ENCODE data around the gene KRT32. TPM values are rescaled to one million over a fixed set of nuclear protein-coding genes. Genes with fewer than 3 reads are reported as not detected.
A peak's percentile ranks its signal among the peaks of the same experiment; 100 is the strongest.

The KRT32 gene
- total RNA-seq, 1 donor from 2014 or later: not detected

DNA sequence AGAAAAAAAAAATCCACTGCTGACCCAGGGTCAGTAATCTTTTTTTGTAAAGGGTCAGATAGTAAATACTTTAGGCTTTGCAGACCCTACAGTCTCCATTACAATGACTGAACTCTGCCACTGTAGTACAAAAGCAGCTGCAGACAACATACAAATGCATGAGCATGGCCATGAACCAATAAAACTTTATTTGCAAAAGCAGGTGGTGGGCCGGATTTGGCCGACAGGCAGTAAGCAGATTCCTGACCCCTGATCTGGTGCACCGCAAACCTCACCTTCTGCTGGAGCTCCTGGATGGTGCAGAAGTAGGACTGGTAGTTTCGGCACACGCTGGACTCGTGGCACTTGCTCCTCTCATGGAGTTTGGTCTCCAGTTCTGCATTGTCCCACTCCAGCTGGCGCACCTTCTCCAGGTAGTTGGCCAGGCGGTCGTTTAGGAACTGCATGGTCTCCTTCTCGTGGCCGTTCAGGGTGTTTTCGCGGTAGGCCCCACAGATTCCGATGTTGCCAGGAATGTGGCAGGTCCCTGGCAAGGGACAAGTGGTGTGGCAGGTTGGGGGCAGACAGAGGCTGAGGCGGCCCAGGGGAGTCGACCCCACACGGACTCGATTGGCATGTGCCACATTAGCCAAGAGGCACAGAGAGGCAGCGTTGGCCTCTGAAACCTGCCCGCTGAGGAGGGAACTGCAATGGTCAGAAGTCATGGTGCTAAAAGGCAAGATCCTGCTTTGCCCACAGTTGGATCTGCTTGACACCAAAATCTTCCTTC, 55.9 kb downstream of the KRT32 start:
- no peak for FAIRE-seq
- DNase-seq (ENCODE audit: low read depth): no peak

More for the DNA sequence above, 55.9 kb downstream of the KRT32 start:
- H3K27me3 Mint-ChIP-seq (ENCODE audit: low read depth, unreplicated experiment): peaks cover 17% of the 10 kb centered on the region
- peaks cover 21% of the 10 kb centered on the region for H3K4me1 Mint-ChIP-seq (ENCODE audit: low read depth, unreplicated experiment)
- Histone ChIP-seq H3K79me2 (ENCODE audit: insufficient read depth, low read length) (no peaks in the 10 kb centered on the region), H3K4me1 (ENCODE audit: insufficient read depth, low read length) (peaks cover 11% of the 10 kb centered on the region), H3K4me2 (ENCODE audit: low read length) (no peak overlapping the region), H3K9me3 (ENCODE audit: insufficient read depth, low read depth, low read length) (no peaks in the 10 kb centered on the region), H4K20me1 (ENCODE audit: insufficient read depth, low read length) (no peaks in the 10 kb centered on the region), H3K9ac (ENCODE audit: low read length) (no peak overlapping the region), H3K27me3 (ENCODE audit: insufficient read depth, low read length) (no peaks in the 10 kb centered on the region), H3K27ac (ENCODE audit: low read depth, low read length) (no peak overlapping the region), H2AFZ (ENCODE audit: low read depth, low read length) (no peak overlapping the region), H3K36me3 (ENCODE audit: insufficient read depth, low read length) (no peaks in the 10 kb centered on the region), H3K4me3 (ENCODE audit: insufficient read depth, low read depth, low read length) (no peak overlapping the region)
- TF ChIP-seq EZH2 (IDR thresholded peaks at IDR 0.05; ENCODE audit: insufficient read depth, low read length): no peak
- TF ChIP-seq, protein P1, sequence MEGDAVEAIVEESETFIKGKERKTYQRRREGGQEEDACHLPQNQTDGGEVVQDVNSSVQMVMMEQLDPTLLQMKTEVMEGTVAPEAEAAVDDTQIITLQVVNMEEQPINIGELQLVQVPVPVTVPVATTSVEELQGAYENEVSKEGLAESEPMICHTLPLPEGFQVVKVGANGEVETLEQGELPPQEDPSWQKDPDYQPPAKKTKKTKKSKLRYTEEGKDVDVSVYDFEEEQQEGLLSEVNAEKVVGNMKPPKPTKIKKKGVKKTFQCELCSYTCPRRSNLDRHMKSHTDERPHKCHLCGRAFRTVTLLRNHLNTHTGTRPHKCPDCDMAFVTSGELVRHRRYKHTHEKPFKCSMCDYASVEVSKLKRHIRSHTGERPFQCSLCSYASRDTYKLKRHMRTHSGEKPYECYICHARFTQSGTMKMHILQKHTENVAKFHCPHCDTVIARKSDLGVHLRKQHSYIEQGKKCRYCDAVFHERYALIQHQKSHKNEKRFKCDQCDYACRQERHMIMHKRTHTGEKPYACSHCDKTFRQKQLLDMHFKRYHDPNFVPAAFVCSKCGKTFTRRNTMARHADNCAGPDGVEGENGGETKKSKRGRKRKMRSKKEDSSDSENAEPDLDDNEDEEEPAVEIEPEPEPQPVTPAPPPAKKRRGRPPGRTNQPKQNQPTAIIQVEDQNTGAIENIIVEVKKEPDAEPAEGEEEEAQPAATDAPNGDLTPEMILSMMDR (IDR thresholded peaks at IDR 0.05; ENCODE audit: insufficient read depth, low read depth, low read length): no peak
- H3K27ac Mint-ChIP-seq (ENCODE audit: unreplicated experiment): peak overlapping the region; percentile 15
- H3K4me3 Mint-ChIP-seq (ENCODE audit: unreplicated experiment): no peak overlapping the region
- no peaks in the 10 kb centered on the region for H3K9me3 Mint-ChIP-seq (ENCODE audit: unreplicated experiment)
- no peaks in the 10 kb centered on the region for H3K36me3 Mint-ChIP-seq (ENCODE audit: low read depth, unreplicated experiment)

Small RNA genes within 50 kb of the gene (microRNA-seq; reads per million reads assigned to microRNA genes)
- gene MIR6510: 0.82 reads per million

Other genes starting within 250 kb of the KRT32 start
- gene KRTAP9-2, start 240.7 kb downstream of the KRT32 start, total RNA-seq: not detected in 2 replicates
- not detected in 2 replicates for gene KRTAP9-3, start 234.9 kb downstream of the KRT32 start, total RNA-seq
- not detected in 2 replicates for gene KRTAP9-8, start 229.4 kb downstream of the KRT32 start, total RNA-seq
- gene KRTAP9-4, start 217.7 kb downstream of the KRT32 start, total RNA-seq: not detected in 2 replicates
- gene KRTAP9-9, start 212.0 kb downstream of the KRT32 start, total RNA-seq: not detected in 2 replicates
- gene KRTAP9-6, start 202.0 kb downstream of the KRT32 start, total RNA-seq: not detected in 2 replicates
- gene KRTAP9-7, start 191.7 kb downstream of the KRT32 start, total RNA-seq: not detected in 2 replicates
- gene KRTAP29-1, start 164.5 kb downstream of the KRT32 start, total RNA-seq: not detected in 2 replicates
- not detected in 2 replicates for gene KRTAP16-1, start 158.1 kb downstream of the KRT32 start, total RNA-seq
- not detected in 2 replicates for gene KRTAP17-1, start 151.7 kb downstream of the KRT32 start, total RNA-seq
- gene KRT33A, start 116.6 kb downstream of the KRT32 start, total RNA-seq: not detected in 2 replicates
- gene KRT33B, start 97.6 kb downstream of the KRT32 start, total RNA-seq: not detected in 2 replicates
- gene KRT34, start 85.1 kb downstream of the KRT32 start, total RNA-seq: not detected in 2 replicates
- gene KRT31, start 69.8 kb downstream of the KRT32 start, total RNA-seq: not detected in 2 replicates
- not detected in 2 replicates for gene KRT37, start 42.8 kb downstream of the KRT32 start, total RNA-seq
- gene KRT38, start 26.4 kb downstream of the KRT32 start, total RNA-seq: not detected in 2 replicates
- not detected in 2 replicates for gene KRT35, start 13.8 kb upstream of the KRT32 start, total RNA-seq
- gene KRT36, start 22.5 kb upstream of the KRT32 start, total RNA-seq: not detected in 2 replicates
- not detected in 2 replicates for gene KRT13, start 38.2 kb upstream of the KRT32 start, total RNA-seq
- gene KRT15, start 51.5 kb upstream of the KRT32 start, total RNA-seq: 0.26 and 0.79 TPM in 2 replicates
- gene KRT19, start 60.9 kb upstream of the KRT32 start, total RNA-seq: 113 and 210 TPM in 2 replicates
- 0.09 TPM in 1 of 2 replicates, not detected in the other for gene KRT9, start 104.7 kb upstream of the KRT32 start, total RNA-seq
- 1.0 and 2.2 TPM in 2 replicates for gene KRT14, start 119.5 kb upstream of the KRT32 start, total RNA-seq
- 0.79 and 1.3 TPM in 2 replicates for gene KRT16, start 145.4 kb upstream of the KRT32 start, total RNA-seq
- gene KRT17, start 157.2 kb upstream of the KRT32 start, total RNA-seq: 21.4 and 28.3 TPM in 2 replicates
- gene EIF1, start 221.5 kb upstream of the KRT32 start, total RNA-seq: 767 and 795 TPM in 2 replicates
- not detected in 2 replicates for gene GAST, start 244.9 kb upstream of the KRT32 start, total RNA-seq

All from astrocyte (in vitro differentiated cells and primary cell).